MM.1S (cell line): Measurements from ENCODE around the gene FIBCD1.

Source experiments
- DNase-seq: peaks from one replicate; pipeline ENCODE4 v3.0.0-alpha.2; 2015
- H2AFZ ChIP-seq: fragments of 300-600 bp; sonication (generic); 2 replicates; pipeline ENCODE4 v1.6.0; 2016; ENCODE audit warnings: antibody characterized with exemption, low read length
- H3F3A ChIP-seq: fragments of 300-600 bp; sonication (generic); 2 replicates; pipeline ENCODE4 v1.6.1; 2016; ENCODE audit warnings: mild to moderate bottlenecking, antibody characterized with exemption, low read length, moderate library complexity, mixed read lengths; ENCODE audit not compliant: insufficient read depth
- H3K27ac ChIP-seq: fragments of 300-600 bp; sonication (generic); 2 replicates; pipeline ENCODE4 v1.5.1; 2016; ENCODE audit warnings: mild to moderate bottlenecking, low read length
- H3K27me3 ChIP-seq: fragments of 300-600 bp; sonication (generic); replicated peaks from 2 replicates; pipeline ENCODE4 v1.6.0; 2016; ENCODE audit warnings: low read length; ENCODE audit not compliant: insufficient read depth
- H3K36me3 ChIP-seq: fragments of 300-600 bp; sonication (generic); replicated peaks from 2 replicates; pipeline ENCODE4 v1.6.1; 2016; ENCODE audit warnings: mild to moderate bottlenecking, low read length, mixed read lengths; ENCODE audit not compliant: insufficient read depth
- H3K4me1 ChIP-seq: fragments of 300-600 bp; sonication (generic); 2 replicates; pipeline ENCODE4 v1.6.1; 2016; ENCODE audit warnings: low read length, mixed read lengths
- H3K4me2 ChIP-seq: fragments of 300-600 bp; sonication (generic); 2 replicates; pipeline ENCODE4 v1.6.0; 2016; ENCODE audit warnings: low read depth, low read length
- H3K4me3 ChIP-seq: fragments of 300-600 bp; sonication (generic); 2 replicates; pipeline ENCODE4 v1.5.1; 2016; ENCODE audit warnings: low read length, mixed read lengths
- H3K79me2 ChIP-seq: fragments of 300-600 bp; sonication (generic); 2 replicates; pipeline ENCODE4 v1.6.1; 2016; ENCODE audit warnings: mixed run types, low read length, mixed read lengths
- H3K9ac ChIP-seq: fragments of 300-600 bp; sonication (generic); 2 replicates; pipeline ENCODE4 v1.6.1; 2016; ENCODE audit warnings: low read length, mixed read lengths
- H3K9me2 ChIP-seq: fragments of 300-600 bp; sonication (generic); replicated peaks from 2 replicates; pipeline ENCODE4 v1.6.1; 2016; ENCODE audit warnings: mild to moderate bottlenecking, low read length, mixed read lengths; ENCODE audit not compliant: insufficient read depth
- H3K9me3 ChIP-seq: fragments of 300-600 bp; sonication (generic); replicated peaks from 2 replicates; pipeline ENCODE4 v1.6.1; 2016; ENCODE audit warnings: mild to moderate bottlenecking, low read length, mixed read lengths; ENCODE audit not compliant: insufficient read depth
- H4K20me1 ChIP-seq: fragments of 300-600 bp; sonication (generic); 2 replicates; pipeline ENCODE4 v1.6.1; 2016; ENCODE audit warnings: mild to moderate bottlenecking, low read length, moderate library complexity, mixed read lengths; ENCODE audit not compliant: insufficient read depth
- CTCF ChIP-seq: fragments of 300-600 bp; sonication (generic); IDR thresholded peaks from 2 replicates; pipeline ENCODE4 v1.5.1; 2016; ENCODE audit warnings: antibody characterized with exemption, low read length, mixed read lengths
- EZH2 ChIP-seq: fragments of 300-600 bp; sonication (generic); optimal IDR thresholded peaks from 2 replicates; pipeline ENCODE3; 2017; ENCODE audit warnings: low read depth, mild to moderate bottlenecking, antibody characterized with exemption, low read length, mixed read lengths
- EZH2phosphoT487 ChIP-seq: fragments of 300-600 bp; sonication (generic); IDR thresholded peaks from 2 replicates; pipeline ENCODE4 v1.6.1; 2018; ENCODE audit warnings: antibody characterized with exemption, low read length

FIBCD1 gene

GRCh38 chr9:130874783-130875182 lies 64.3 kb downstream of the FIBCD1 start:
- Histone ChIP-seq H2AFZ (no peak overlapping the region), H3K4me1 (no peaks in the 10 kb centered on the region), H3K27me3 (no peaks in the 10 kb centered on the region), H3K9me3 (no peaks in the 10 kb centered on the region), H3F3A (no peaks in the 10 kb centered on the region), H3K36me3 (no peaks in the 10 kb centered on the region), H3K4me2 (no peak overlapping the region), H3K9ac (no peak overlapping the region), H3K27ac (no peak overlapping the region), H4K20me1 (no peaks in the 10 kb centered on the region), H3K9me2 (no peaks in the 10 kb centered on the region), H3K79me2 (no peaks in the 10 kb centered on the region), H3K4me3 (no peak overlapping the region)
- TF ChIP-seq CTCF (no peak), EZH2phosphoT487 (no peak), EZH2 (no peak)
- DNase-seq = no peak

DNA sequence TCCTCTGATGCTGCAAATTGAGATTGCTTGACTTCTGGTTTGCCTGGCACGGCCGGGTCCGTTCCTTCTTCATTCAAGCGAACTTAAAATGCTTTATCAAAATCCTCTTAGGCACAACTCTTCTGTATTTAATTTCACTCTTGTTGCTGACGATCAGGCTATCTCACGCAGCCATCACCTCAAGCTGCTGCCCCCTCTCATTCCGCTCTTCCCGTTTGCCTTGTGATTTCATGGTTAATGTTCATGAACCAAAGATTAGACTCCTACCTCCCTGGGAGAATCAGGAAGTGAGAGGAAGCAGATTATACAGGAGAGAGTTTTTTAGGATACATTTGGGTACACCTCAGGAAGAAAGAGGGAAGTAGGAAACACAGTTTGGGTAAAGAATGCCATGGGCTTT lies 65.1 kb downstream of the FIBCD1 start:
- no peak overlapping the region for H3K4me2 ChIP-seq
- no peak overlapping the region for H2AFZ ChIP-seq
- no peaks in the 10 kb centered on the region for H4K20me1 ChIP-seq
- DNase-seq = no peak
- H3K4me1 ChIP-seq = no peaks in the 10 kb centered on the region
- H3K9me2 ChIP-seq = no peaks in the 10 kb centered on the region
- no peaks in the 10 kb centered on the region for H3K27me3 ChIP-seq
- no peaks in the 10 kb centered on the region for H3K79me2 ChIP-seq
- no peak overlapping the region for H3K9ac ChIP-seq
- no peak overlapping the region for H3K27ac ChIP-seq
- TF ChIP-seq EZH2phosphoT487 (no peak), EZH2 (no peak), CTCF (no peak)
- no peaks in the 10 kb centered on the region for H3K9me3 ChIP-seq
- no peak overlapping the region for H3K4me3 ChIP-seq
- no peaks in the 10 kb centered on the region for H3K36me3 ChIP-seq
- H3F3A ChIP-seq = no peaks in the 10 kb centered on the region

DNA sequence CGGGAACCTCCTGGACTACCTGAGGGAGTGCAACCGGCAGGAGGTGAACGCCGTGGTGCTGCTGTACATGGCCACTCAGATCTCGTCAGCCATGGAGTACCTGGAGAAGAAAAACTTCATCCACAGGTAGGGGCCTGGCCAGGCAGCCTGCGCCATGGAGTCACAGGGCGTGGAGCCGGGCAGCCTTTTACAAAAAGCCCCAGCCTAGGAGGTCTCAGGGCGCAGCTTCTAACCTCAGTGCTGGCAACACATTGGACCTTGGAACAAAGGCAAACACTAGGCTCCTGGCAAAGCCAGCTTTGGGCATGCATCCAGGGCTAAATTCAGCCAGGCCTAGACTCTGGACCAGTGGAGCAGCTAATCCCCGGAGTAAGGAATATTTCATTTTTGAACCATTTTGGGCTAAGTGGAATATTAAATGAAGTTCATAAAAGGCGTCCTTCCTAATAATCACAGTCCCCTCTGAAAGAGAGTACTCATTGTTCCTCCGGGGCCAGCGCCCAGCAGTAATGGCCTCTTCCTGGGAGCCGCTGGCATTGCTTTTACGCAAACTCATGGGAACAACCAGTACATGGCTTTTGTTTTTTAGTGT lies 66.0 kb downstream of the FIBCD1 start:
- Histone ChIP-seq H3K4me1 (no peaks in the 10 kb centered on the region), H3K9me2 (no peaks in the 10 kb centered on the region), H3F3A (no peaks in the 10 kb centered on the region), H2AFZ (no peak overlapping the region), H3K27ac (no peak overlapping the region), H3K4me2 (no peak overlapping the region), H3K36me3 (no peaks in the 10 kb centered on the region), H4K20me1 (no peaks in the 10 kb centered on the region), H3K79me2 (no peaks in the 10 kb centered on the region), H3K27me3 (no peaks in the 10 kb centered on the region), H3K9ac (no peak overlapping the region), H3K9me3 (no peaks in the 10 kb centered on the region), H3K4me3 (no peak overlapping the region)
- DNase-seq = no peak
- TF ChIP-seq EZH2phosphoT487 (no peak), CTCF (no peak), EZH2 (no peak)
